ENCODE data around the gene DCANP1. TPM values are rescaled to one million over a fixed set of nuclear protein-coding genes. Genes with fewer than 3 reads are reported as not detected.

The DCANP1 gene
- total and polyA plus RNA-seq, 5 donors from 2014 or later = not detected

DNA sequence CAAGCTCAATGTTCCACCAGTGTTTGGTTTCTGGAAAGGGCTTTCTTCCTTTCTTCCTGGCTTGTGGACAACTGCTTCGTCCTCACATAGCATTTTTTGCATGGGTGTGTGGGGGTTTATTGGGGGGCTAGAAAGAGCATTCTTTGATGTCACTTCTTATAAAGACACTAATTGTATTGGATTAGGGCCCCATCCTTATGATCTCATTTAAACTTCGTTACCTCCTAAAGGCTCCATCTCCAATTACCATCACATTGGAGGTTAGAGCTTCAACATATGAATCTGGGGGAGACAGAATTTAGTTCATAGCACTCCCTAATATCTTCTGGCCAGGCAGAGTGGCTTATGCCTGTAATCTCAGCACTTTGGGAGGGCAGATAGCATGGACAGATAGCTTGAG, 42.1 kb downstream of the DCANP1 start:
- no peak overlapping the region for H3K27ac ChIP-seq (ENCODE audit: insufficient read depth, low read length, poor library complexity, severe bottlenecking)
- H3K27me3 ChIP-seq (ENCODE audit: control insufficient read depth, insufficient read depth, low read length) = peaks cover 11% of the 10 kb centered on the region
- Mint-ChIP-seq H3K36me3 (no peaks in the 10 kb centered on the region), H3K4me3 (no peak overlapping the region), H3K4me1 (peaks cover 0 to 8% (median 3%) of the 10 kb centered on the region in 4 donors), H3K9me3 (peaks cover 0 to 6% (median 4%) of the 10 kb centered on the region in 7 donors), H3K27ac (no peak overlapping the region), H3K27me3 (peaks cover 36% of the 10 kb centered on the region)
- H3K4me3 ChIP-seq (ENCODE audit: low read depth, low read length) = no peak overlapping the region
- H3K4me1 ChIP-seq (ENCODE audit: control insufficient read depth, insufficient read depth, low read length, poor library complexity, severe bottlenecking) = no peaks in the 10 kb centered on the region
- no peak for ATAC-seq (ENCODE audit: low read depth in 2 of 2)
- H3K9me3 ChIP-seq (ENCODE audit: control insufficient read depth in 2 of 2, low read length in 2 of 2) = peaks cover 5 to 6% of the 10 kb centered on the region in 2 experiments
- no peak for DNase-seq
- H3K36me3 ChIP-seq (ENCODE audit: control insufficient read depth, insufficient read depth, low read length) = no peaks in the 10 kb centered on the region

DNA sequence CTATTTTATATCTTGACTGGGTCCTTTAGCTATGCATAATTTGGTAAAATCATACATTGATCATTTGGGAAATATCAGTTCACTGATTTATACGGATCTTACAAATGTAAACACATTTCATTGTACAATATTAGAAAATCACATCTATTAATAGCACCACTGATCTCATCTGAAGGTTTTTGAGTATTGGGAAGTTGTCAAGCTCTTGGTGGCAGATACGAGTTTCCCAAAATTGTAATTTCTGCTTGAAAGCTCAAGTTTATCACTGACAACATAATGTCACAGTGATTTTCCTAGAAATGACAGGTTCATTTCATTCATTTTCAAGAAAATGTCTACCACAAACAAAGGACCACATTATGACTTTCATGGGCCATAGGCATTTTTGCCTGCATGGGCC, 45.1 kb downstream of the DCANP1 start:
- peak overlapping the region in 1 of 4 donors; percentile 95 for H3K4me3 Mint-ChIP-seq
- peaks cover 8% of the 10 kb centered on the region for H3K27me3 ChIP-seq (ENCODE audit: control insufficient read depth, insufficient read depth, low read length)
- no peaks in the 10 kb centered on the region for H3K36me3 ChIP-seq (ENCODE audit: control insufficient read depth, insufficient read depth, low read length)
- no peak overlapping the region for H3K27ac ChIP-seq (ENCODE audit: insufficient read depth, low read length, poor library complexity, severe bottlenecking)
- ATAC-seq (ENCODE audit: low read depth in 2 of 2) = no peak
- DNase-seq = no peak
- H3K4me1 ChIP-seq (ENCODE audit: control insufficient read depth, insufficient read depth, low read length, poor library complexity, severe bottlenecking) = peaks cover 20% of the 10 kb centered on the region
- H3K4me3 ChIP-seq (ENCODE audit: low read depth, low read length) = no peak overlapping the region
- peaks cover 0 to 6% (median 3%) of the 10 kb centered on the region in 7 donors for H3K9me3 Mint-ChIP-seq
- no peak overlapping the region for H3K27ac Mint-ChIP-seq
- H3K9me3 ChIP-seq (ENCODE audit: control insufficient read depth in 2 of 2, low read length in 2 of 2) = peaks cover 5 to 6% of the 10 kb centered on the region in 2 experiments
- peaks cover 3% of the 10 kb centered on the region for H3K36me3 Mint-ChIP-seq
- H3K27me3 Mint-ChIP-seq = peaks cover 20% of the 10 kb centered on the region
- peaks cover 9 to 27% (median 14%) of the 10 kb centered on the region in 4 donors for H3K4me1 Mint-ChIP-seq

DNA sequence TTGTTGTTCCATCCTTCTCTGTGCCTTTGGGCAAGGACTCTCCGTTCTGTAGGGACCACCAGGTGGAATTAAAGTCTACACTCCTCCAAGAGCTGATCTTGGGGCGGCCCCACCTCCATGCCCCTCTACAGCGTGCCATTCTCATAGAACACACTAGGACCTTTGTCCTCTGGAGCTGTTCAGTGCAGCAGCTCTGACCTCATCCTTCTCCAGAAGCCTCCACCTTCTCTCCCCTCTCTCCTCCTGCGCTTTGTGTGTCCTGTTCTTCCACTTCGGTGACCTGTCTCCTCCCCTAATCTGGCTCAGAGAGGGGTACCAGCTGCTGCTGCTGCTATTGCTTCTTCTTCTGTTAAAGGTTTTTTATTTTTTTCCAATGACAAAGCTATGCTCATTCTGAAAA, 46.3 kb downstream of the DCANP1 start:
- H3K36me3 Mint-ChIP-seq = peaks cover 3% of the 10 kb centered on the region
- H3K4me3 Mint-ChIP-seq = peak overlapping the region; percentile 76 to 95 (median 92)
- H3K27me3 ChIP-seq (ENCODE audit: control insufficient read depth, insufficient read depth, low read length) = peaks cover 8% of the 10 kb centered on the region
- no peak for DNase-seq
- H3K4me1 Mint-ChIP-seq = peaks cover 12 to 39% (median 21%) of the 10 kb centered on the region in 4 donors
- peaks cover 13% of the 10 kb centered on the region for H3K27me3 Mint-ChIP-seq
- H3K9me3 ChIP-seq (ENCODE audit: control insufficient read depth in 2 of 2, low read length in 2 of 2) = peaks cover 5 to 6% of the 10 kb centered on the region in 2 experiments
- peaks cover 0 to 6% (median 3%) of the 10 kb centered on the region in 7 donors for H3K9me3 Mint-ChIP-seq
- H3K27ac Mint-ChIP-seq = peak overlapping the region in 2 of 3 donors; percentile 18 to 48
- H3K36me3 ChIP-seq (ENCODE audit: control insufficient read depth, insufficient read depth, low read length) = no peaks in the 10 kb centered on the region
- no peak for ATAC-seq (ENCODE audit: low read depth in 2 of 2)
- H3K4me3 ChIP-seq (ENCODE audit: low read depth, low read length) = no peak overlapping the region
- H3K27ac ChIP-seq (ENCODE audit: insufficient read depth, low read length, poor library complexity, severe bottlenecking) = no peak overlapping the region
- peaks cover 27% of the 10 kb centered on the region for H3K4me1 ChIP-seq (ENCODE audit: control insufficient read depth, insufficient read depth, low read length, poor library complexity, severe bottlenecking)

DNA sequence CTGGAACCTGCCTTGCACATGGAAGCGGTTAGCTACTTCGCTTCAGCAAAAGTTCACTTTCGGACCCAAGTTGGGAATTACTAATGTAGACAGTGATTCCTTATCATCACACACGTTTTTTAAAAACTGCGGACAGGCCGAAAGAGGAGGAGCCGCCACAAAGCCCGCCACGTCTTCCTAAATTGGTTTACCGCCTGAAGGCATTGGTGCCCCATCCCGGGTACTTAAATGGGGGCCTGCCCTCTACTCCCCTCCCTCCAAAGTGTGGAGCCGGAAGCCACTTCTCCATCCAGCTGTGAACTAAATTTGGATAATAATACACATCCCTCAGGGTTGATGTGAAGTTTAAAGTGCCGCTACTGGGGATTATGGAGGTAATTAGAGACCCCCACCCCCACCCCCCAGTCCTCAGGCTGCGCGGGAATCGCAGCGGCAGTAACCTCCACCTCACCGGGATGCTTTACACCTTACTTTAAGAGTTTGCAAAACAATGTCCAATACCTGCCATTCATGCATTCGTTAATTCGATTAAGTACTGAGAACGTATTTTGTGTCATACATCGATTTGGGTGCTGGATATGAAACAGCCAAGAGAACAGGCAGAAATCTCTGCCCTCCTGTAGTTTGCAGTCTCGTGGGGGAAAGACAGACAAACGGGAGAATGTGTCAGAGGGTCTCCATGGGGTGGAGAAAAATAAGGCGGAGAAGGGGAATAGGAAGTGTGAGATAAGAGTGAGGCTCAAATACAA, 47.2 kb downstream of the DCANP1 start:
- peaks cover 5% of the 10 kb centered on the region for H3K27me3 ChIP-seq (ENCODE audit: control insufficient read depth, insufficient read depth, low read length)
- Mint-ChIP-seq H3K27ac (peak overlapping the region in 2 of 3 donors; percentile 85 to 95), H3K27me3 (peaks cover 12% of the 10 kb centered on the region), H3K4me3 (peak overlapping the region; percentile 87 to 95 (median 92)), H3K4me1 (peaks cover 17 to 48% (median 30%) of the 10 kb centered on the region in 4 donors), H3K9me3 (peaks cover 0 to 6% (median under 1%) of the 10 kb centered on the region in 7 donors), H3K36me3 (peaks cover 8% of the 10 kb centered on the region)
- H3K4me1 ChIP-seq (ENCODE audit: control insufficient read depth, insufficient read depth, low read length, poor library complexity, severe bottlenecking) = peaks cover 27% of the 10 kb centered on the region
- H3K4me3 ChIP-seq (ENCODE audit: low read depth, low read length) = peak overlapping the region; percentile 53
- peaks cover 3% of the 10 kb centered on the region in 2 experiments for H3K9me3 ChIP-seq (ENCODE audit: control insufficient read depth in 2 of 2, low read length in 2 of 2)
- H3K36me3 ChIP-seq (ENCODE audit: control insufficient read depth, insufficient read depth, low read length) = no peaks in the 10 kb centered on the region
- no peak for DNase-seq
- H3K27ac ChIP-seq (ENCODE audit: insufficient read depth, low read length, poor library complexity, severe bottlenecking) = no peak overlapping the region
- ATAC-seq (ENCODE audit: low read depth in 2 of 2) = no peak

DNA sequence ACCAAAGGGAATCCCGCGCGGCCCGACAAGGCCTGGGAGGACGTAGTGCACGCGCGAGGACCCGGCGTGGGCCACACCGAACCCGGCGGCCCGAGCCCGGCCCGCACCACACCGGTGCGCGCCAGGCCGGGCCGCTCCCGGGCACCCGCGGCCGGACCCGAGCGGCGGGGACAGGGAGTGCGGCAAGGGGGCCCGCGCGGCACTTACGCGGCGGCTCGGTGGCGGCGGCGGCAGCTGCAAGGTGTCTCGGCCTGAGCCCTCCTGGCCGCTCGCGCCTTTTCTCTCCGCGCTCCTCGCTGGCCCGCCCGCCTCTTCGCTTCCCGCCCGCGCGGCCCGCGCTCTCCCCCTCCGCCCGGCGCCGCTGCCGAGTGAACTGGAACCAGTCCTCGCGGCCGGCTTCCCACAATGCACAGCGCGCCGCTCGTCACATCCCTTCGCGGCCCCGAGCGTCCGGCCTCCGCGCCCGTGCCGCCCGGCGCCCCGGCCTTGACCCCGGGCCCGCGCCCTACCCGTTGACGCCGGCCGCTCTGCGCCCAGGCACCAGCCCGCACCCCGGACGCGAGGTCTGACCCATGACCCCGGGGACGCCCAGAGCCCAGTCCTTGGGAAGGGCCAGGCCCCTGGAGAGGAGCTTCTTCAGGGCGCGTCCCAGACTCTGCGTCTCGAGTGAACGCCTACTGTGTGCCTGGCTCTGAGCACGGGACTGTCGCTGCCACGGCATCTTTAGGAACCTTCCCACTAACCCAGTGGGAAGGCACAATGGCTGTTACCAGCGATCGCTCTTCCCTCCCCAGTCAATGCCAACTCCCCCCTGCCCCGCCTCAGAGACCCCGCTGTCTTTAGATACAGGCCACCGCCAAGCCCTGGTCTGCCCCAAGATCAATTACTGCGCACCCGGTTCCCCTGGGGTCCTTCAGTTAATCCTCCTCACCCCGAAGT, 48.0 kb downstream of the DCANP1 start, which contains the start of gene MACROH2A1:
Gene MACROH2A1, minus strand, starts transcription at position 377 of the 939 bp plus-strand sequence. CDS start 10,138 bp downstream, outside the sequence.
- no peaks in the 10 kb centered on the region for H3K36me3 ChIP-seq (ENCODE audit: control insufficient read depth, insufficient read depth, low read length)
- Mint-ChIP-seq H3K4me1 (peaks cover 23 to 55% (median 37%) of the 10 kb centered on the region in 4 donors), H3K27ac (peak within 1 kb of the TSS; percentile 69 to 95 (median 94)), H3K27me3 (peaks cover 12% of the 10 kb centered on the region), H3K4me3 (peak within 1 kb of the TSS; percentile 92 to 96 (median 94)), H3K36me3 (peaks cover 8% of the 10 kb centered on the region), H3K9me3 (peaks cover 0 to 3% (median 0%) of the 10 kb centered on the region in 7 donors)
- H3K27me3 ChIP-seq (ENCODE audit: control insufficient read depth, insufficient read depth, low read length) = peaks cover 3% of the 10 kb centered on the region
- peak; percentile 85 to 92 for ATAC-seq (ENCODE audit: low read depth in 2 of 2)
- no peaks in the 10 kb centered on the region for H3K9me3 ChIP-seq (ENCODE audit: control insufficient read depth in 2 of 2, low read length in 2 of 2)
- peaks cover 27% of the 10 kb centered on the region for H3K4me1 ChIP-seq (ENCODE audit: control insufficient read depth, insufficient read depth, low read length, poor library complexity, severe bottlenecking)
- peak; percentile 67 to 89 (median 78) for DNase-seq
- H3K4me3 ChIP-seq (ENCODE audit: low read depth, low read length) = peak within 1 kb of the TSS; percentile 70
- peak within 1 kb of the TSS; percentile 42 for H3K27ac ChIP-seq (ENCODE audit: insufficient read depth, low read length, poor library complexity, severe bottlenecking)

DNA sequence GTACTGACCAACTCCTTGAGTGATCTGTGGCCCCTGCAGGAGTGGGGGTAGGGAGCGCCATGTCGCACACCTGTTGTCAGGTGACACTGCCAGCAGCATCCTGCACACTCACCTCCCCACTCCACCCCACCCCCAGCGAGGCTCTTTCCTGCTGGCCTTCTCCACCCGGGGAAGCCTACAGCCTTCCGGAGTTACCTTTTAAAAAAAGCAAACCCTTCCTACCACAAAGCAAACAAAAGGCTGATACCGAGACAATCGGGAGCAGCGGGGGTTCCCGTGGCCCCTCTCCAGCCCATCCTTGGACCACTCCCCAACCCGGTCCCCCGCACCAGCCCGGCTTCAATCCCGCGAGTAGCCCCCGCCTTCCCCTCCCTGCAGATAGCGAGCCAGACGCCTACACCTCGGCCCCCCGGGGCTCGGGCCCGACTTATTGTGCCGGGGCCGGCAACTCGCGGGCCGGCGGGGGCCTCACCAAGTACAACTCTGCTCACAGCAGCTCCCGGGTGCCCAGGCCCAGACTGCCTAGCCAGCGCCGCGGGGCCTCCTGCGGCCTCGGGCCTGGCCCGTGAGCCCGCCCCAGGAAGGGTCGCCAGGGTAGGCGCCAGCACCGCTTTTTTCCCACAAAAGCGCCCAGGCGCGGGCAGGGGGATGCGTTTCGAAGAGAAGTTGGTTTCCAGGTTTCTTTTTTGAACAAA, 48.8 kb downstream of the DCANP1 start:
- peaks cover 27% of the 10 kb centered on the region for H3K4me1 ChIP-seq (ENCODE audit: control insufficient read depth, insufficient read depth, low read length, poor library complexity, severe bottlenecking)
- H3K4me3 Mint-ChIP-seq = peak overlapping the region; percentile 92 to 96 (median 94)
- peaks cover 2% of the 10 kb centered on the region for H3K36me3 ChIP-seq (ENCODE audit: control insufficient read depth, insufficient read depth, low read length)
- H3K27ac ChIP-seq (ENCODE audit: insufficient read depth, low read length, poor library complexity, severe bottlenecking) = peak overlapping the region; percentile 42
- H3K27ac Mint-ChIP-seq = peak overlapping the region; percentile 57 to 94 (median 88)
- peaks cover 0 to 3% (median 0%) of the 10 kb centered on the region in 7 donors for H3K9me3 Mint-ChIP-seq
- H3K27me3 Mint-ChIP-seq = peaks cover 6% of the 10 kb centered on the region
- peaks cover 28 to 63% (median 44%) of the 10 kb centered on the region in 4 donors for H3K4me1 Mint-ChIP-seq
- ATAC-seq (ENCODE audit: low read depth in 2 of 2) (peak; percentile 51 to 52), DNase-seq (peak; percentile 13 to 83 (median 42))
- no peaks in the 10 kb centered on the region for H3K9me3 ChIP-seq (ENCODE audit: control insufficient read depth in 2 of 2, low read length in 2 of 2)
- H3K36me3 Mint-ChIP-seq = peaks cover 8% of the 10 kb centered on the region
- H3K4me3 ChIP-seq (ENCODE audit: low read depth, low read length) = peak overlapping the region; percentile 70
- H3K27me3 ChIP-seq (ENCODE audit: control insufficient read depth, insufficient read depth, low read length) = no peaks in the 10 kb centered on the region

DNA sequence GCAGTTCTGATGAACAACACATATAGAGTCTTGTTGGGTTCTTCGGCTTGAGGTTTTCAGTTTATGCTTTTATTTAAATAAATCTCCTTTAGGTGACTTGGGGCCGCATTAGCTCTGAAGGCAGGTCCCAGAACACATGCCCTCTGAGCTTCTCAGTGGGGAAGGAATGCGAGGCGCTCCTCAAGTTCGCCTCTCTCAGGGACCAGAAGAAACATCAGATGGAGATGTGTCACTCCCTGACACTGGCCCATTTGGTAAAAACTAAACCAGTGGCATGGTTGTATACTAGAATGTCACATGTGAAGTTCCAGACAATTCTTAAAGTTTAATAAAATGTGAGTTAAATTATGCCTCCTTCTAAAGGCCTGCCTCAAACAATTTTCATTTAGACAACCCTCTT, 50.1 kb downstream of the DCANP1 start:
- Mint-ChIP-seq H3K36me3 (peaks cover 17% of the 10 kb centered on the region), H3K27ac (peak overlapping the region in 2 of 3 donors; percentile 63 to 76), H3K4me1 (peaks cover 38 to 75% (median 56%) of the 10 kb centered on the region in 4 donors), H3K9me3 (peaks cover 0 to 3% (median 0%) of the 10 kb centered on the region in 7 donors), H3K4me3 (peak overlapping the region; percentile 92 to 96 (median 94)), H3K27me3 (peaks cover 6% of the 10 kb centered on the region)
- ATAC-seq (ENCODE audit: low read depth in 2 of 2) (no peak), DNase-seq (no peak)
- Histone ChIP-seq H3K4me3 (ENCODE audit: low read depth, low read length) (no peak overlapping the region), H3K36me3 (ENCODE audit: control insufficient read depth, insufficient read depth, low read length) (peaks cover 12% of the 10 kb centered on the region), H3K4me1 (ENCODE audit: control insufficient read depth, insufficient read depth, low read length, poor library complexity, severe bottlenecking) (peaks cover 27% of the 10 kb centered on the region), H3K27ac (ENCODE audit: insufficient read depth, low read length, poor library complexity, severe bottlenecking) (no peak overlapping the region), H3K27me3 (ENCODE audit: control insufficient read depth, insufficient read depth, low read length) (no peaks in the 10 kb centered on the region), H3K9me3 (ENCODE audit: control insufficient read depth in 2 of 2, low read length in 2 of 2) (no peaks in the 10 kb centered on the region)
